SK-N-MC (cell line): Measurements from ENCODE around the gene SERPINA4.

Experiments used
- DNase-seq: peaks from one replicate; pipeline ENCODE4 v3.0.0-alpha.2; 2011; ENCODE audit warnings: low read depth, low spot score
- H3K27ac ChIP-seq: fragments of 200-600 bp; sonication (generic); 2 replicates; pipeline ENCODE4 v1.5.1; 2016; ENCODE audit warnings: mixed run types
- H3K36me3 ChIP-seq: fragments of 200-600 bp; sonication (generic); 2 replicates; pipeline ENCODE4 v1.6.1; 2017; ENCODE audit warnings: antibody characterized with exemption, low read length, mixed read lengths; ENCODE audit not compliant: insufficient read depth
- H3K4me3 ChIP-seq: fragments of 200-600 bp; sonication (generic); 2 replicates; pipeline ENCODE4 v1.5.1; 2016
- H3K9ac ChIP-seq: fragments of 200-600 bp; sonication (generic); 2 replicates; pipeline ENCODE4 v1.8.0; 2017; ENCODE audit warnings: mixed run types, mixed read lengths; ENCODE audit not compliant: insufficient read length
- H3K9me3 ChIP-seq: fragments of 200-600 bp; sonication (generic); 2 replicates; pipeline ENCODE4 v1.6.1; 2017; ENCODE audit warnings: low read depth, mild to moderate bottlenecking, antibody characterized with exemption, low read length, moderate library complexity, mixed read lengths
- EZH2 ChIP-seq: fragments of 200-600 bp; sonication (generic); IDR thresholded peaks from one replicate; pipeline ENCODE4 v1.6.1; 2017; ENCODE audit warnings: antibody characterized with exemption
- FOXP2 ChIP-seq: optimal IDR thresholded peaks from 2 replicates; pipeline ENCODE3; 2011; ENCODE audit warnings: mild to moderate bottlenecking, moderate library complexity; ENCODE audit not compliant: insufficient read depth; ENCODE audit errors: extremely low read length, control extremely low read depth
- POLR2AphosphoS5 ChIP-seq: IDR thresholded peaks from 2 replicates; pipeline ENCODE4 v1.6.1; 2012; ENCODE audit warnings: mild to moderate bottlenecking, low read depth, low read length, borderline replicate concordance

The SERPINA4 gene

GRCh38 chr14:94593376-94593748 is 32.1 kb downstream of the SERPINA4 start:
- Histone ChIP-seq H3K36me3 (no peaks in the 10 kb centered on the region), H3K27ac (no peak overlapping the region), H3K4me3 (no peak overlapping the region), H3K9me3 (no peaks in the 10 kb centered on the region), H3K9ac (no peak overlapping the region)
- DNase-seq = no peak
- no peak for TF ChIP-seq EZH2
- TF ChIP-seq FOXP2 = no peak
- no peak for TF ChIP-seq POLR2AphosphoS5

GRCh38 chr14:94593749-94594431 is 32.6 kb downstream of the SERPINA4 start:
- H3K4me3 ChIP-seq = no peak overlapping the region
- TF ChIP-seq EZH2 = no peak
- TF ChIP-seq FOXP2 = no peak
- no peak for TF ChIP-seq POLR2AphosphoS5
- H3K9me3 ChIP-seq = no peaks in the 10 kb centered on the region
- no peaks in the 10 kb centered on the region for H3K36me3 ChIP-seq
- H3K27ac ChIP-seq = no peak overlapping the region
- H3K9ac ChIP-seq = no peak overlapping the region
- DNase-seq = no peak

DNA sequence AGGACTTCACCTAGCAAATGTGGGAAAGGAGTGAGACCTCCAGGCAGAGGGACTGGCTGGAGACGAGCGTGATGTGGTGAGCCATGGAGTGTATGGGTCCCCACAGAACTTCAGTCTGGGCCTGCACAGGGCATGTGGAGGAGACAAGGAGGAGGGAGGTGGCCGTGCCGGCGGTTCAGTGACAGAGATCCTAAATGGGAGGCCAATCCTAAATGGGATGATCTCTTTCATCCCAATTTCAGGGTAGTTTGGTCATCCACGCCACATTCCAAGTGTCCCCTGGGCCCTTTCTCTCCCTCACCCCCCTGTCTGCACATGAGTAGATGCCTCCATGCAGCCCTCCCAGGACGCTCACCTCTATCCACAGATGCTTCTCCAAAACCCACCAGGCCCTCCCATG is 33.2 kb downstream of the SERPINA4 start:
- H3K9ac ChIP-seq = no peak overlapping the region
- H3K27ac ChIP-seq = no peak overlapping the region
- TF ChIP-seq EZH2 (no peak), FOXP2 (no peak)

GRCh38 chr14:94595912-94596311 is 34.7 kb downstream of the SERPINA4 start:
- H3K27ac ChIP-seq = no peak overlapping the region
- H3K4me3 ChIP-seq = no peak overlapping the region
- H3K9me3 ChIP-seq = no peaks in the 10 kb centered on the region
- H3K36me3 ChIP-seq = no peaks in the 10 kb centered on the region
- DNase-seq = no peak
- H3K9ac ChIP-seq = no peak overlapping the region
- TF ChIP-seq FOXP2 = no peak
- no peak for TF ChIP-seq POLR2AphosphoS5
- no peak for TF ChIP-seq EZH2

More for the DNA sequence above, 33.2 kb downstream of the SERPINA4 start:
- no peaks in the 10 kb centered on the region for H3K36me3 ChIP-seq
- H3K4me3 ChIP-seq = no peak overlapping the region
- H3K9me3 ChIP-seq = no peaks in the 10 kb centered on the region
- DNase-seq = no peak

DNA sequence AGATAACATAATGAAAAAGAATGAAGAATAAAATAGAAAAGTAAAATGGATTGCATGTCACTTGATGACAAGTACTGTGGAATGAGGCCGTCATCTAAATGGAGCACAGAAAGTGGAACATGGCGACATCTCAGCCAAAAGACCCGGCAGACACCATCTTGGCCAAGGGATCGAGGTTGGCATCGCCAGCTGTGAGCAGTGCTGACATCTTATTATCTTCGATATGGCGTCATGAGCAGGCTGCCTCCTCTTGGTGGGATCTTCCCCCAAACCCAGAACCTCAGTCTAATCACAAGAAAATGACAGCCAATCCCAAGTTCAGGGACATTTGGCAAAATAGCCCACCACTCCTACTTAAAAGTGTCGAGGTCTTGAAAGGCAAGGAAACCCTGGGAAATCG is 35.1 kb downstream of the SERPINA4 start:
- TF ChIP-seq POLR2AphosphoS5 (no peak), EZH2 (no peak), FOXP2 (no peak)

DNA sequence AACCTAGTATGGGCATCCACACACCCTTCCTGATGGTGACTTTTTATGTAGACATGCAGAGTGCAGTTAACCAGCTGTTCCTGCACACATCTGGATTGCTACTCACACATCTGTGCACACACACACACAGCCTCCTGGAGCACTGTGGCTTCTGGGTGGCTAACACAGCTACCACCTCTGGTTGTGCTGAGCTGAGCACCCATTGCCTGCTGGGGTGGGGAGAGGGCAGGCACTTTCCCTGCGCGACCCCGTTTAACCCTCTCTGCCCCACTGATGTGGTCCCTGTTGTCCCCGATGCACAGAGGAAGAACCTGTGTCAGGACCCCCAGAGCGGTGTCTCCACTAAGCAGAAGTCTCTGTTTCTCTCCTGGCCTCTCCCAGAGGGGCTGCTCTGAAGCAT is 36.5 kb downstream of the SERPINA4 start:
- no peak overlapping the region for H3K4me3 ChIP-seq
- no peak for DNase-seq

More for the DNA sequence above, 35.1 kb downstream of the SERPINA4 start:
- Histone ChIP-seq H3K9ac (no peak overlapping the region), H3K9me3 (no peaks in the 10 kb centered on the region), H3K36me3 (no peaks in the 10 kb centered on the region), H3K27ac (no peak overlapping the region), H3K4me3 (no peak overlapping the region)
- DNase-seq = no peak

DNA sequence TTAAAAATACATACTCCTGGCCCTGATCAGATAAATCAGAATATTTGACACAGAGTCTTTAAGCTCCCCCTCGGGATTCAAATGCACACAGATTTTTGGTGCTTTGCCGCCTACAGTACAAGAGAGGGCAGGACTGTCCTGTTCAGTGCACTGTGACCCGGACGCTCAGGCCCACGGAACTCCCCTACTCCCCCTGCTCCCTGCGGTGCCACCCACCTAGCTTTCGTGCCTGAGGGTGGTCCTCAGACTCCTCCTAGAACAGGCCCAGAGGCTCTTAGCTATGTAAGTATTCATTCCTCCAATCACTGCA is 37.2 kb downstream of the SERPINA4 start:
- Histone ChIP-seq H3K4me3 (no peak overlapping the region), H3K9ac (no peak overlapping the region), H3K27ac (no peak overlapping the region), H3K36me3 (no peaks in the 10 kb centered on the region), H3K9me3 (no peaks in the 10 kb centered on the region)
- no peak for TF ChIP-seq FOXP2
- no peak for TF ChIP-seq EZH2
- no peak for TF ChIP-seq POLR2AphosphoS5
- no peak for DNase-seq

More for the DNA sequence above, 36.5 kb downstream of the SERPINA4 start:
- TF ChIP-seq FOXP2 (no peak), POLR2AphosphoS5 (no peak), EZH2 (no peak)
- Histone ChIP-seq H3K36me3 (no peaks in the 10 kb centered on the region), H3K27ac (no peak overlapping the region), H3K9ac (no peak overlapping the region), H3K9me3 (no peaks in the 10 kb centered on the region)

- no peaks in the 10 kb centered on the region for H3K9me3 ChIP-seq
- no peak for TF ChIP-seq FOXP2
- no peak for TF ChIP-seq POLR2AphosphoS5
- no peak for TF ChIP-seq EZH2
- no peak overlapping the region for H3K9ac ChIP-seq
- H3K27ac ChIP-seq = no peak overlapping the region
- DNase-seq = no peak
- H3K4me3 ChIP-seq = no peak overlapping the region
- no peaks in the 10 kb centered on the region for H3K36me3 ChIP-seq
Measured at GRCh38 chr14:94598816-94599655, 37.8 kb downstream of the SERPINA4 start.
